HFFc6 (cell line): ENCODE results near the gene B3GLCT. TPM values are rescaled to one million over a fixed set of nuclear protein-coding genes. Genes with fewer than 3 reads are reported as not detected.

Experiments
- DNase-seq: peaks from one replicate; pipeline ENCODE4 v3.0.0-alpha.2; 2018
- H3K27ac Mint-ChIP-seq: 2 replicates; pipeline ENCODE4 v1.8.0; 2020; ENCODE audit warnings: mild to moderate bottlenecking, mixed read lengths
- H3K27me3 Mint-ChIP-seq: 2 replicates; pipeline ENCODE4 v1.8.0; 2021; ENCODE audit warnings: mild to moderate bottlenecking, moderate library complexity, mixed read lengths; ENCODE audit not compliant: insufficient read depth
- H3K36me3 Mint-ChIP-seq: 2 replicates; pipeline ENCODE4 v1.8.0; 2021; ENCODE audit warnings: low read depth, mixed read lengths
- H3K4me1 Mint-ChIP-seq: 2 replicates; pipeline ENCODE4 v1.8.0; 2020; ENCODE audit warnings: low read depth, mixed read lengths
- H3K4me3 Mint-ChIP-seq: 2 replicates; pipeline ENCODE4 v1.8.0; 2020; ENCODE audit warnings: mild to moderate bottlenecking, moderate library complexity, mixed read lengths
- H3K9me3 Mint-ChIP-seq: 2 replicates; pipeline ENCODE4 v1.8.0; 2020; ENCODE audit warnings: mild to moderate bottlenecking, mixed read lengths
- CTCF ChIP-seq: fragments of 200-600 bp; sonication (generic); IDR thresholded peaks from 2 replicates; pipeline ENCODE4 v1.5.0; 2021; ENCODE audit warnings: antibody characterized with exemption, mild to moderate bottlenecking
- total RNA-seq, 6 experiments: library from RNA; stranded (reverse); fragmentation: NEBNext Ultra II Directional; extraction: Animal tissue kit (Norgen Biotek cat#: 25700); gene quantifications; 2 replicates in 1 of 6; 3 replicates in 5 of 6; pipeline ENCODE4 v1.2.3, GENCODE V29; 2021

B3GLCT gene
- total RNA-seq, 6 experiments from 2014 or later = 5.0 to 7.5 (median 6.9) TPM

DNA sequence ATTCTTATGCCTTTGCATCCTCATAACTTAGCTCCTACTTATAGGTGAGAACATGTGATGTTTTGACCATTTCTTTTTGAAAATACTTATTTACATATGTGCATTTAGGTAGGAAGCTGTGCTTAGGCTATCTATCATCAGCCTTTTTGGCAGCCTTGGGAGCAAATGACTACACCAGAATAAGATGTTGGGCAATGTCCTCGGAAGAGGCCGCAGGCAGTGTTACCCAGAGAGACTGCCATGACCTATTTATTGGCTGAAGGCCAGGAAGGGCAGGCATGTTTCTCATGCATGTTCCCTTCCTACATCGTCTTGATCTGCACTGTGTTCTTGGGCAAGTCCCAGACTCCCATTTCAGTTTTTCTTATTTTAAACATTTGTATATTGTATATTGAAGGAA is 122.3 kb downstream of the B3GLCT start:
- no peak for DNase-seq
- Mint-ChIP-seq H3K27ac (no peak overlapping the region), H3K9me3 (no peaks in the 10 kb centered on the region), H3K36me3 (no peaks in the 10 kb centered on the region), H3K4me1 (no peaks in the 10 kb centered on the region), H3K4me3 (no peak overlapping the region), H3K27me3 (no peaks in the 10 kb centered on the region)
- TF ChIP-seq CTCF = no peak

- Mint-ChIP-seq H3K27ac (no peak overlapping the region), H3K9me3 (no peaks in the 10 kb centered on the region), H3K27me3 (no peaks in the 10 kb centered on the region), H3K4me1 (no peaks in the 10 kb centered on the region), H3K36me3 (no peaks in the 10 kb centered on the region), H3K4me3 (no peak overlapping the region)
- TF ChIP-seq CTCF = no peak
- DNase-seq = no peak
Observed at GRCh38 chr13:31322702-31323405, 123.1 kb downstream of the B3GLCT start.

- Mint-ChIP-seq H3K36me3 (no peaks in the 10 kb centered on the region), H3K9me3 (no peaks in the 10 kb centered on the region), H3K4me1 (peaks cover 5% of the 10 kb centered on the region; the same call in 1 of the 2 replicates), H3K4me3 (no peak overlapping the region), H3K27ac (no peak overlapping the region), H3K27me3 (no peaks in the 10 kb centered on the region)
- no peak for TF ChIP-seq CTCF
- no peak for DNase-seq
Observed at GRCh38 chr13:31327182-31327860, 127.5 kb downstream of the B3GLCT start.

GRCh38 chr13:31328549-31329235 is 128.9 kb downstream of the B3GLCT start:
- no peak for TF ChIP-seq CTCF
- no peaks in the 10 kb centered on the region for H3K36me3 Mint-ChIP-seq
- DNase-seq = no peak
- H3K9me3 Mint-ChIP-seq = no peaks in the 10 kb centered on the region
- H3K27me3 Mint-ChIP-seq = no peaks in the 10 kb centered on the region
- no peak overlapping the region for H3K27ac Mint-ChIP-seq
- no peak overlapping the region for H3K4me3 Mint-ChIP-seq
- H3K4me1 Mint-ChIP-seq = peaks cover 5% of the 10 kb centered on the region; the same call in 1 of the 2 replicates

DNA sequence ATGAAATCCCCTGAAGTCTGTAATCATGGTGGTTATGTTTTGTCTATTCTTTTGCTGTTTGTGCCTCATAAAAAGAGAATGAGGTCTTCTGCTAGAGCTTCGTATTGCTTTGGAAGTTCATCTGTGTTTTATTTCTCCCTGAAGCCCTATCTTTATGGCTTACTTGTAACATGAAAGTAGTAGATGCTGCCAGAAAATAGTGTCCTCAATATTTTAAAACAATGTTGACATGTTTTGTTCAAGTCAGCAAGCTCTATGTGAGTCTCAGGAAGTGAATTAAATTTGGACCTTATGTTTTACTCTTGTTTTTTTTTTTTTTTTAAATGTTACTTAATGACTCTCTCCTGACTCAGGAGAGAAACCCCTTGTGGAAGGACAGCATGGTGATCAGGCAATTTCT is 130.5 kb downstream of the B3GLCT start:
- no peaks in the 10 kb centered on the region for H3K36me3 Mint-ChIP-seq
- no peak for TF ChIP-seq CTCF
- no peak overlapping the region for H3K27ac Mint-ChIP-seq
- no peaks in the 10 kb centered on the region for H3K9me3 Mint-ChIP-seq
- DNase-seq = no peak
- H3K4me3 Mint-ChIP-seq = no peak overlapping the region
- peaks cover 5% of the 10 kb centered on the region; the same call in 1 of the 2 replicates for H3K4me1 Mint-ChIP-seq
- H3K27me3 Mint-ChIP-seq = no peaks in the 10 kb centered on the region
